Measurements from ENCODE around the gene ADAM11. TPM values are rescaled to one million over a fixed set of nuclear protein-coding genes. Genes with fewer than 3 reads are reported as not detected.

ADAM11 gene
- total and polyA plus RNA-seq, 2 experiments from 2014 or later, result 0.20 to 0.22 TPM

- Histone ChIP-seq H3K27ac (no peak overlapping the region), H3K4me3 (no peak overlapping the region), H3F3A (ENCODE audit: insufficient read depth) (no peaks in the 10 kb centered on the region), H3K79me2 (ENCODE audit: insufficient read depth) (no peaks in the 10 kb centered on the region), H4K20me1 (ENCODE audit: insufficient read depth) (no peaks in the 10 kb centered on the region), H3K9ac (no peak overlapping the region), H3K4me2 (ENCODE audit: unreplicated experiment) (no peak overlapping the region), H2AFZ (no peak overlapping the region), H3K27me3 (replicated peaks; ENCODE audit: insufficient read depth) (peaks cover 5% of the 10 kb centered on the region; the same call in 1 of the 2 replicates), H3K36me3 (ENCODE audit: low read depth) (no peaks in the 10 kb centered on the region), H3K4me1 (ENCODE audit: insufficient read depth) (no peaks in the 10 kb centered on the region), H3K9me3 (ENCODE audit: low read depth) (no peaks in the 10 kb centered on the region), H3K9me2 (ENCODE audit: insufficient read depth) (no peaks in the 10 kb centered on the region)
- in situ Hi-C loops (cut with MboI), result loop anchor here (25.0 kb wide), 1 partner anchor 275 kb away; no protein-coding TSS in a partner anchor
- TF ChIP-seq EZH2 (IDR thresholded peaks at IDR 0.05; ENCODE audit: insufficient read depth, poor library complexity, severe bottlenecking), result no peak
- TF ChIP-seq EZH2phosphoT487 (IDR thresholded peaks at IDR 0.05; ENCODE audit: insufficient read depth, low read depth), result no peak
- 61 to 67% methylated on average over 17 of the region's 17 CpGs for WGBS, 2 experiments (ENCODE audit: low coverage in 1 of 2, low lambda C conversion rate in 2 of 2, missing lambda C conversion rate in 2 of 2)
- peak; percentile 19 for DNase-seq
Observed at GRCh38 chr17:44761932-44762810, 3.4 kb downstream of the ADAM11 start.

GRCh38 chr17:44763170-44763569, 4.4 kb downstream of the ADAM11 start:
- H3K4me3 ChIP-seq, result no peak overlapping the region
- H3K4me2 ChIP-seq (ENCODE audit: unreplicated experiment), result no peak overlapping the region
- WGBS, 2 experiments (ENCODE audit: low coverage in 1 of 2, low lambda C conversion rate in 2 of 2, missing lambda C conversion rate in 2 of 2), result 78 to 81% methylated on average over 5 of the region's 5 CpGs
- no peaks in the 10 kb centered on the region for H3K9me2 ChIP-seq (ENCODE audit: insufficient read depth)
- TF ChIP-seq EZH2 (IDR thresholded peaks at IDR 0.05; ENCODE audit: insufficient read depth, poor library complexity, severe bottlenecking) (no peak), EZH2phosphoT487 (IDR thresholded peaks at IDR 0.05; ENCODE audit: insufficient read depth, low read depth) (no peak)
- no peak overlapping the region for H3K9ac ChIP-seq
- H3F3A ChIP-seq (ENCODE audit: insufficient read depth), result no peaks in the 10 kb centered on the region
- no peaks in the 10 kb centered on the region for H4K20me1 ChIP-seq (ENCODE audit: insufficient read depth)
- H3K79me2 ChIP-seq (ENCODE audit: insufficient read depth), result no peaks in the 10 kb centered on the region
- in situ Hi-C loops (cut with MboI), result loop anchor here (25.0 kb wide), 1 partner anchor 274 kb away; no protein-coding TSS in a partner anchor
- no peaks in the 10 kb centered on the region for H3K36me3 ChIP-seq (ENCODE audit: low read depth)
- no peaks in the 10 kb centered on the region for H3K9me3 ChIP-seq (ENCODE audit: low read depth)
- H3K27ac ChIP-seq, result no peak overlapping the region
- DNase-seq, result no peak
- H3K27me3 ChIP-seq (replicated peaks; ENCODE audit: insufficient read depth), result peaks cover 5% of the 10 kb centered on the region; the same call in 1 of the 2 replicates
- no peaks in the 10 kb centered on the region for H3K4me1 ChIP-seq (ENCODE audit: insufficient read depth)
- no peak overlapping the region for H2AFZ ChIP-seq

- no peaks in the 10 kb centered on the region; the same call in 1 of the 2 replicates for H3K27me3 ChIP-seq (replicated peaks; ENCODE audit: insufficient read depth)
- H3K79me2 ChIP-seq (ENCODE audit: insufficient read depth), result no peaks in the 10 kb centered on the region
- no peaks in the 10 kb centered on the region for H3K4me1 ChIP-seq (ENCODE audit: insufficient read depth)
- no peak overlapping the region for H3K4me2 ChIP-seq (ENCODE audit: unreplicated experiment)
- no peaks in the 10 kb centered on the region for H3K9me2 ChIP-seq (ENCODE audit: insufficient read depth)
- no peaks in the 10 kb centered on the region for H3F3A ChIP-seq (ENCODE audit: insufficient read depth)
- in situ Hi-C loops (cut with MboI), result loop anchor here (25.0 kb wide), 1 partner anchor 271 kb away; no protein-coding TSS in a partner anchor
- 70% methylated on average over 11 of the region's 11 CpGs for WGBS, 2 experiments (ENCODE audit: low coverage in 1 of 2, low lambda C conversion rate in 2 of 2, missing lambda C conversion rate in 2 of 2)
- H3K27ac ChIP-seq, result no peak overlapping the region
- no peak for DNase-seq
- no peak overlapping the region for H3K4me3 ChIP-seq
- TF ChIP-seq EZH2phosphoT487 (IDR thresholded peaks at IDR 0.05; ENCODE audit: insufficient read depth, low read depth) (no peak), EZH2 (IDR thresholded peaks at IDR 0.05; ENCODE audit: insufficient read depth, poor library complexity, severe bottlenecking) (no peak)
- no peaks in the 10 kb centered on the region for H3K36me3 ChIP-seq (ENCODE audit: low read depth)
- H3K9me3 ChIP-seq (ENCODE audit: low read depth), result no peaks in the 10 kb centered on the region
- H4K20me1 ChIP-seq (ENCODE audit: insufficient read depth), result no peaks in the 10 kb centered on the region
- H2AFZ ChIP-seq, result no peak overlapping the region
- no peak overlapping the region for H3K9ac ChIP-seq
Observed at GRCh38 chr17:44765965-44766364, 7.2 kb downstream of the ADAM11 start.

GRCh38 chr17:44766409-44767038, 7.7 kb downstream of the ADAM11 start:
- no peak overlapping the region for H3K9ac ChIP-seq
- TF ChIP-seq EZH2 (IDR thresholded peaks at IDR 0.05; ENCODE audit: insufficient read depth, poor library complexity, severe bottlenecking) (no peak), EZH2phosphoT487 (IDR thresholded peaks at IDR 0.05; ENCODE audit: insufficient read depth, low read depth) (no peak)
- no peaks in the 10 kb centered on the region for H4K20me1 ChIP-seq (ENCODE audit: insufficient read depth)
- DNase-seq, result no peak
- H3K36me3 ChIP-seq (ENCODE audit: low read depth), result no peaks in the 10 kb centered on the region
- no peak overlapping the region for H3K27ac ChIP-seq
- H3K79me2 ChIP-seq (ENCODE audit: insufficient read depth), result no peaks in the 10 kb centered on the region
- H3K9me2 ChIP-seq (ENCODE audit: insufficient read depth), result no peaks in the 10 kb centered on the region
- in situ Hi-C loops (cut with MboI), result loop anchor here (25.0 kb wide), 1 partner anchor 271 kb away; no protein-coding TSS in a partner anchor
- no peaks in the 10 kb centered on the region for H3K9me3 ChIP-seq (ENCODE audit: low read depth)
- 38 to 41% methylated on average over 8 of the region's 8 CpGs for WGBS, 2 experiments (ENCODE audit: low coverage in 1 of 2, low lambda C conversion rate in 2 of 2, missing lambda C conversion rate in 2 of 2)
- H3F3A ChIP-seq (ENCODE audit: insufficient read depth), result no peaks in the 10 kb centered on the region
- no peaks in the 10 kb centered on the region for H3K4me1 ChIP-seq (ENCODE audit: insufficient read depth)
- H3K4me3 ChIP-seq, result no peak overlapping the region
- H3K27me3 ChIP-seq (replicated peaks; ENCODE audit: insufficient read depth), result no peaks in the 10 kb centered on the region; the same call in 1 of the 2 replicates
- H2AFZ ChIP-seq, result no peak overlapping the region
- no peak overlapping the region for H3K4me2 ChIP-seq (ENCODE audit: unreplicated experiment)

All from GM23248 (cell line).